ENCODE results near the gene TMEM231. TPM values are rescaled to one million over a fixed set of nuclear protein-coding genes. Genes with fewer than 3 reads are reported as not detected.

TMEM231 gene
- polyA plus RNA-seq, 1 experiment = 10.6 TPM

GRCh38 chr16:75488322-75488721, 67.7 kb downstream of the TMEM231 start:
- H3K27me3 ChIP-seq (ENCODE audit: control insufficient read depth, insufficient read depth, low read length) = peaks cover 4% of the 10 kb centered on the region
- CTCF ChIA-PET = interaction anchor here (0.7 to 1.9 kb wide), 3 partner anchors 17 to 279 kb away, joined by 4 to 7 read pairs (median 5); no protein-coding TSS in a partner anchor
- no peak for TF ChIP-seq CTCF (IDR thresholded peaks at IDR 0.05; ENCODE audit: low read depth, low read length)
- H3K9me3 ChIP-seq (ENCODE audit: control insufficient read depth, insufficient read depth, low read length) = no peaks in the 10 kb centered on the region
- DNase-seq (ENCODE audit: low read depth, low spot score) = no peak
- H3K27ac ChIP-seq (ENCODE audit: low read depth, low read length) = no peak overlapping the region
- POLR2A ChIA-PET = interaction anchor here (0.6 kb wide), 1 partner anchor 144 kb away, joined by 4 read pairs; no protein-coding TSS in a partner anchor
- no peak overlapping the region for H3K4me3 ChIP-seq (ENCODE audit: low read depth, low read length)

Other genes starting within 250 kb of the TMEM231 start
- 64.0 and 81.6 TPM in 2 replicates for gene CFDP1, start 122.7 kb downstream of the TMEM231 start, polyA plus RNA-seq (2011; rRNA removed)
- gene TMEM170A, start 91.6 kb downstream of the TMEM231 start, polyA plus RNA-seq (2011; rRNA removed) = 8.0 and 13.3 TPM in 2 replicates
- 0.07 and 0.12 TPM in 2 replicates for gene CHST6, start 60.8 kb downstream of the TMEM231 start, polyA plus RNA-seq (2011; rRNA removed)
- gene CHST5, start 20.1 kb downstream of the TMEM231 start, polyA plus RNA-seq (2011; rRNA removed) = not detected in 2 replicates
- 70.9 and 89.8 TPM in 2 replicates for gene GABARAPL2, start 10.1 kb upstream of the TMEM231 start, polyA plus RNA-seq (2011; rRNA removed)
- 32.2 and 32.5 TPM in 2 replicates for gene ADAT1, start 67.0 kb upstream of the TMEM231 start, polyA plus RNA-seq (2011; rRNA removed)
- gene KARS1, start 91.4 kb upstream of the TMEM231 start, polyA plus RNA-seq (2011; rRNA removed) = 190 and 203 TPM in 2 replicates
- gene TERF2IP, start 91.5 kb upstream of the TMEM231 start, polyA plus RNA-seq (2011; rRNA removed) = 41.4 and 59.5 TPM in 2 replicates
- gene CPHXL2, start 120.8 kb upstream of the TMEM231 start, polyA plus RNA-seq (2011; rRNA removed) = not detected in 2 replicates
- gene DUXB, start 145.2 kb upstream of the TMEM231 start, polyA plus RNA-seq (2011; rRNA removed) = not detected in 2 replicates
- gene CPHXL, start 170.2 kb upstream of the TMEM231 start, polyA plus RNA-seq (2011; rRNA removed) = not detected in 2 replicates